Measurements from ENCODE around the gene TSKS.

GRCh38 chr19:49792829-49793560, 29.9 kb upstream of the TSKS start:
- TF ChIP-seq, protein P1, sequence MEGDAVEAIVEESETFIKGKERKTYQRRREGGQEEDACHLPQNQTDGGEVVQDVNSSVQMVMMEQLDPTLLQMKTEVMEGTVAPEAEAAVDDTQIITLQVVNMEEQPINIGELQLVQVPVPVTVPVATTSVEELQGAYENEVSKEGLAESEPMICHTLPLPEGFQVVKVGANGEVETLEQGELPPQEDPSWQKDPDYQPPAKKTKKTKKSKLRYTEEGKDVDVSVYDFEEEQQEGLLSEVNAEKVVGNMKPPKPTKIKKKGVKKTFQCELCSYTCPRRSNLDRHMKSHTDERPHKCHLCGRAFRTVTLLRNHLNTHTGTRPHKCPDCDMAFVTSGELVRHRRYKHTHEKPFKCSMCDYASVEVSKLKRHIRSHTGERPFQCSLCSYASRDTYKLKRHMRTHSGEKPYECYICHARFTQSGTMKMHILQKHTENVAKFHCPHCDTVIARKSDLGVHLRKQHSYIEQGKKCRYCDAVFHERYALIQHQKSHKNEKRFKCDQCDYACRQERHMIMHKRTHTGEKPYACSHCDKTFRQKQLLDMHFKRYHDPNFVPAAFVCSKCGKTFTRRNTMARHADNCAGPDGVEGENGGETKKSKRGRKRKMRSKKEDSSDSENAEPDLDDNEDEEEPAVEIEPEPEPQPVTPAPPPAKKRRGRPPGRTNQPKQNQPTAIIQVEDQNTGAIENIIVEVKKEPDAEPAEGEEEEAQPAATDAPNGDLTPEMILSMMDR (IDR thresholded peaks at IDR 0.05): no peak
- no peak for TF ChIP-seq POLR2A (IDR thresholded peaks at IDR 0.05)
